Lower lobe of right lung (tissue), 2 donors: ENCODE measurements around the gene TRMT112. TPM values are rescaled to one million over a fixed set of nuclear protein-coding genes. Genes with fewer than 3 reads are reported as not detected.

Experiments used
- ATAC-seq, 2 donors: fragments of 200-7000 bp; cut with Tn5 transposase; one replicate each; pipeline ENCODE4 v1.9.1; 2020 to 2022; ENCODE audit warnings: mild to moderate bottlenecking in 2 of 2, moderate library complexity in 2 of 2
- DNase-seq: peaks from one replicate; pipeline ENCODE4 v3.0.0-alpha.2; 2020
- H3K27ac ChIP-seq: fragments of 200-600 bp; one replicate; pipeline ENCODE4 v1.8.0; 2022
- H3K27me3 ChIP-seq: fragments of 200-600 bp; one replicate; pipeline ENCODE4 v1.8.0; 2022; ENCODE audit warnings: low read depth
- H3K36me3 ChIP-seq: fragments of 200-600 bp; one replicate; pipeline ENCODE4 v1.8.0; 2022; ENCODE audit warnings: mild to moderate bottlenecking
- H3K4me1 ChIP-seq: fragments of 200-600 bp; one replicate; pipeline ENCODE4 v1.8.0; 2022
- H3K4me3 ChIP-seq: fragments of 200-600 bp; one replicate; pipeline ENCODE4 v1.8.0; 2022; ENCODE audit warnings: mild to moderate bottlenecking
- H3K9me3 ChIP-seq: fragments of 200-600 bp; one replicate; pipeline ENCODE4 v1.8.0; 2022
- intact Hi-C: fragments of 100-400 bp; cut with DNase I; formaldehyde crosslinking; loops from one replicate; pipeline ENCODE4 v1.11.0; 2022
- total RNA-seq: library from RNA; stranded (reverse); fragmentation: NEBNext Ultra II Directional; extraction: Animal tissue kit (Norgen Biotek cat#: 25700); gene quantifications from one replicate; pipeline ENCODE4 v1.2.1, GENCODE V29; 2021
- TF ChIP-seq, protein P1 (sequence below): fragments of 200-600 bp; IDR thresholded peaks from one replicate; pipeline ENCODE4 v1.8.0; 2022; ENCODE audit warnings: antibody characterized with exemption, mild to moderate bottlenecking
- donor health status: DM: no; HTN: yes; CAD: no; lungs with severe emphysema.

Gene TRMT112
- total RNA-seq, 1 donor from 2014 or later: 178 TPM

DNA sequence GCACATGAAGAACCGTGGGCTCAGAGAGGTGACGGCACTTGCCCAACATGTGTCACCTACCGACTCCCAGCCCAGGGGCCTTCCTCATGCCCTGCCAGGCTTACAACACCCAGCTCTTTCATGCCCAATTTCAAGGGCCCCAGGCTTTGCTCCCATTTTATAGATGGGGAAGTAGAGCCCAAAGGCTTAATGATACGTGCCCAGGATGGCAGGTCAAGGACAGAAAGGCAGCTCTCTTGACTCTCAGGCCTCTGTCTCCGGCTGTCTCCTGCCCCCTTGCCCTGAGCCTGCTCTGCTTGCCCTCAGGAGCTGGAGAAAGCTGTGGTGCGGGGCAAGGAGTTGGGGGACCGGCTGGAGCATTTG lies 31.6 kb upstream of the TRMT112 start:
- no peak overlapping the region for H3K4me3 ChIP-seq
- DNase-seq (no peak), ATAC-seq (no peak)
- intact Hi-C loops: no loop called here
- H3K27me3 ChIP-seq: no peaks in the 10 kb centered on the region
- TF ChIP-seq, protein P1, sequence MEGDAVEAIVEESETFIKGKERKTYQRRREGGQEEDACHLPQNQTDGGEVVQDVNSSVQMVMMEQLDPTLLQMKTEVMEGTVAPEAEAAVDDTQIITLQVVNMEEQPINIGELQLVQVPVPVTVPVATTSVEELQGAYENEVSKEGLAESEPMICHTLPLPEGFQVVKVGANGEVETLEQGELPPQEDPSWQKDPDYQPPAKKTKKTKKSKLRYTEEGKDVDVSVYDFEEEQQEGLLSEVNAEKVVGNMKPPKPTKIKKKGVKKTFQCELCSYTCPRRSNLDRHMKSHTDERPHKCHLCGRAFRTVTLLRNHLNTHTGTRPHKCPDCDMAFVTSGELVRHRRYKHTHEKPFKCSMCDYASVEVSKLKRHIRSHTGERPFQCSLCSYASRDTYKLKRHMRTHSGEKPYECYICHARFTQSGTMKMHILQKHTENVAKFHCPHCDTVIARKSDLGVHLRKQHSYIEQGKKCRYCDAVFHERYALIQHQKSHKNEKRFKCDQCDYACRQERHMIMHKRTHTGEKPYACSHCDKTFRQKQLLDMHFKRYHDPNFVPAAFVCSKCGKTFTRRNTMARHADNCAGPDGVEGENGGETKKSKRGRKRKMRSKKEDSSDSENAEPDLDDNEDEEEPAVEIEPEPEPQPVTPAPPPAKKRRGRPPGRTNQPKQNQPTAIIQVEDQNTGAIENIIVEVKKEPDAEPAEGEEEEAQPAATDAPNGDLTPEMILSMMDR: no peak
- H3K36me3 ChIP-seq: peaks cover 11% of the 10 kb centered on the region
- no peaks in the 10 kb centered on the region for H3K4me1 ChIP-seq
- no peaks in the 10 kb centered on the region for H3K9me3 ChIP-seq
- H3K27ac ChIP-seq: no peak overlapping the region

DNA sequence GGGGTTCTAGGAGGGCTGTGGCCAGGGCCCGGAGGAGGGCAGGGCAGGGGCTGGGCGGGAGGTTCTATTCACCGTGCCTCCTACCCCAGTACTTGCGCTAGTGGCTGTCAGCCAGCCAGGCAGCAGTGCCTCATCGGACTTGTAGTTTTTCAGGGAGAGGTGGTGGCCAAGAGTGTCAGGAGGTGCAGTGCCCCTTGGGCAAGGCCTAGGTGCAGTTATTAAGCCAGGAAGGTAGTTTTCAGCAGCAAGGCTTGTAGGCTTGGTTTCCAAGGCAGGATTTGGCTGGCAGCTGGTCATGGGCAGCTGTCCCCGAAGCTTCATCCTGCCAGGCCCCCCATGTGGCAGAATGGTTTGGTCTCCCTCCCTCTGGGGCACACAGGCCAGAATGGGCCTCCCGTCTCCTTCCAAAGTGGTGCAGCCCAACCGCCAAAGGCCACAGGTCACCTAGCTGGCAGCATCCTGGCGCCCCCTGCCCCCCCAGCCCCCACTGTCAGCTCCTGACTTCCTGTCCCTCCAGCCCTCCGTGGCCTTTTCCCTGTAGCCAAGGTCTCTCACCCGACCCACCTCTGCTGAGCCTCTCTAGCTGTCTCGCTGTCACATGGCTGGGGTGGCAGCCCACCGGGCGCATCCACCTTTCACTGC lies 31.1 kb upstream of the TRMT112 start:
- Histone ChIP-seq H3K27me3 (no peaks in the 10 kb centered on the region), H3K9me3 (no peaks in the 10 kb centered on the region), H3K4me3 (no peak overlapping the region), H3K27ac (no peak overlapping the region), H3K4me1 (no peaks in the 10 kb centered on the region), H3K36me3 (peaks cover 14% of the 10 kb centered on the region)
- intact Hi-C loops: no loop called here
- ATAC-seq (no peak), DNase-seq (no peak)
- TF ChIP-seq, protein P1: no peak

DNA sequence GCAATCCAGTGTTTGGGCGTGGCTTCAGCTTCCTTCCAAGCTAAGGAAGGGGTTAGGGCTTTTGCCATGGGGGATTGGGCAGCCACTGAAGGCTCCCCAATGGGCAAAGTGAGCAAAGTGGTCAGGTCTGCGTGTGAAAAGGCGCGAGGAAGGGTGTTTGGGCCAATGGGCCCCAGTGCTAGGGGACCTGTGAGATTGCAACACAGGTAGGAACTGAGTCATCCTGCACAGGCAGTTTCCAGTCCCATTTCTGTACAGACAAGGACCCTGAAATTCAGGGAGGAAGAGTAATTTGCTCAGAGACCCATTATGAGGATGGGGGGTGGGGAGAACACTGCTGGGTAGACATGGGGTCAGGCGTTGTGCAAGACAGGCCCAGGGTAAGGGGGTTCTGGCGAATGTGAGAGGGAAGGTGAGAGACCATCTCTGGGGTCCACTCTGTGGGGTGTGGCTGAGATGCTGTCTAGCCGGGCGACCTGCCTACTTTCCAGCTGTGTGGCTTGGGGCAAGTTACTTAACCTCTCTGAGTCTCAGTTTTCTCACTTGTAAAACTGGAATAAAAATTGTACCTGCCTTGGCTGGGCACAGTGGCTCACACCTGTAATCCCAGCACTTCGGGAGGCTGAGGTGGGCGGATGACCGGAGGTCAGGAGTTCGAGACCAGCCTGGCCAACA lies 30.0 kb upstream of the TRMT112 start:
- DNase-seq (no peak), ATAC-seq (no peak)
- H3K27ac ChIP-seq: no peak overlapping the region

DNA sequence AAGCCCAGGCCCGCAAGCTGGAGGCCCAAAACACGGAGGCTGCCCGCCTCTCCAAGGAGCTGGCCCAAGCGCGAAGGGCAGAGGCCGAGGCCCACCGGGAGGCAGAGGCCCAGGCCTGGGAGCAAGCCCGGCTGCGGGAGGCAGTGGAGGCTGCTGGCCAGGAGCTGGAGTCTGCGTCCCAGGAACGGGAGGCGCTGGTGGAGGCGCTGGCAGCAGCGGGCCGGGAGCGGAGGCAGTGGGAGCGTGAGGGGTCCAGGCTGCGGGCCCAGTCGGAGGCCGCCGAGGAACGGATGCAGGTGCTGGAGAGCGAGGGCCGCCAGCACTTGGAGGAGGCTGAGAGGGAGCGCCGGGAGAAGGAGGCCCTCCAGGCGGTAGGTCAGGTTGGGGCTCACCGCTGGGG lies 27.4 kb upstream of the TRMT112 start:
- H3K36me3 ChIP-seq: peaks cover 15% of the 10 kb centered on the region
- H3K4me1 ChIP-seq: peaks cover 24% of the 10 kb centered on the region
- H3K9me3 ChIP-seq: no peaks in the 10 kb centered on the region
- no peaks in the 10 kb centered on the region for H3K27me3 ChIP-seq
- ATAC-seq (no peak), DNase-seq (no peak)
- no peak overlapping the region for H3K4me3 ChIP-seq
- TF ChIP-seq, protein P1: no peak
- no peak overlapping the region for H3K27ac ChIP-seq
- intact Hi-C loops: no loop called here

More for the DNA sequence above, 30.0 kb upstream of the TRMT112 start:
- Histone ChIP-seq H3K27me3 (no peaks in the 10 kb centered on the region), H3K4me3 (no peak overlapping the region), H3K36me3 (peaks cover 15% of the 10 kb centered on the region), H3K4me1 (peaks cover 7% of the 10 kb centered on the region), H3K9me3 (no peaks in the 10 kb centered on the region)
- intact Hi-C loops: no loop called here
- TF ChIP-seq, protein P1: no peak

DNA sequence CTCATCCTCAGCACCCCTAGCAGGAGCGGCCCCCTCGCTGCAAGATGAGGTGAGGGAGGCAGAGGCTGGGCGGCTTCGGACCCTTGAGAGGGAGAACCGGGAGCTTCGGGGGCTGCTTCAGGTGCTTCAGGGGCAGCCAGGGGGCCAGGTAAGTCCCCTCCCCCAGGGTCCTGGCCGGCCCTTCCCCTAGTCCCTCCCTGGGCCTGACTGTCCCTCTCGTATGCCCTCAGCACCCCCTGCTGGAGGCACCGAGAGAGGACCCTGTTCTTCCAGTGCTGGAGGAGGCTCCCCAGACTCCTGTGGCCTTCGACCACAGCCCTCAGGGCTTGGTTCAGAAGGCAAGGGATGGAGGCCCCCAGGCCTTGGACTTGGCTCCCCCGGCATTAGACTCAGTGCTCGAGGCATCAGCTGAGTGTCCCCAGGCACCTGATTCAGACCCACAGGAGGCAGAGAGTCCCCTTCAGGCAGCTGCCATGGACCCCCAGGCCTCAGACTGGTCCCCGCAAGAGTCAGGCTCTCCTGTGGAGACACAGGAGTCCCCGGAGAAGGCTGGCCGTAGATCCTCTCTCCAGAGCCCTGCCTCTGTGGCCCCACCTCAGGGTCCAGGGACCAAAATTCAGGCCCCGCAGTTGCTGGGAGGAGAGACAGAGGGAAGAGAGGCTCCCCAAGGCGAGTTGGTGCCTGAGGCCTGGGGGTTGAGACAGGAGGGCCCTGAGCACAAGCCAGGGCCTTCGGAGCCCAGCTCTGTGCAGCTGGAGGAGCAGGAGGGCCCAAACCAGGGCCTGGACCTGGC lies 26.6 kb upstream of the TRMT112 start:
- Histone ChIP-seq H3K4me1 (peaks cover 31% of the 10 kb centered on the region), H3K36me3 (peaks cover 15% of the 10 kb centered on the region), H3K27me3 (no peaks in the 10 kb centered on the region), H3K4me3 (no peak overlapping the region), H3K9me3 (no peaks in the 10 kb centered on the region), H3K27ac (no peak overlapping the region)
- no peak for DNase-seq
- intact Hi-C loops: no loop called here
- no peak for ATAC-seq
- TF ChIP-seq, protein P1: peak; percentile 18
